ENCODE measurements around the gene YY1. TPM values are rescaled to one million over a fixed set of nuclear protein-coding genes. Genes with fewer than 3 reads are reported as not detected.
"Not testable (repeated sequence)": the region's sequence is repeated elsewhere in the genome, so short reads cannot be mapped to it uniquely, and the experiment has no call there.

The YY1 gene
- total RNA-seq, 4 donors from 2014 or later, result 50.0 to 67.4 (median 55.6) TPM

DNA sequence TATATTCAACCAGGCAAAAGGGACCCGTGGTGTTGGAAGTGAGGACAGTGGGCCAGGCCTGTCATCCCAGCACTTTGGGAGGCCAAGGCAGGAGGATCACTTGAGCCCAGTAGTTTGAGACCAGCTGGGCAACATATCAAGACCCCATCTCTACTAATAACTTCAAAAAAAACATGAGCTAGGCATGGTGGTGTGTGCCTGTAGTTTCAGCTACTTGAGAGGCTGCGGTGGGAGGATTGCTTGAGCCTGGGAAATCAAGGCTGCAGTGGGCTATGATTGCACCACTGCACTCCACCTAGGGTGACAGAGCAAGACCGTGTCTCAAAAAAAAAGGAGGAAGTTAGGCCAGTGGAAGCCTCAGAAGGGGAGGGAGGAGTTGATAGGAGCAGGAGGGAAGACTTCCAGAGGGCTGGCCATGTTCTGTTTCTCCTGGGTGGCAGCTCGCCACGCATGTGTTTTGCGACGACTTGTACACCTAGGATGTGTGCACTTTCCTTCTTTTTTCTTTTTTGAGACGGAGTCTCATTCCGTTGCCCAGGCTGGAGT, 57.2 kb downstream of the YY1 start:
- DNase-seq, result peak; percentile 33 to 46
- TF ChIP-seq, protein P1, sequence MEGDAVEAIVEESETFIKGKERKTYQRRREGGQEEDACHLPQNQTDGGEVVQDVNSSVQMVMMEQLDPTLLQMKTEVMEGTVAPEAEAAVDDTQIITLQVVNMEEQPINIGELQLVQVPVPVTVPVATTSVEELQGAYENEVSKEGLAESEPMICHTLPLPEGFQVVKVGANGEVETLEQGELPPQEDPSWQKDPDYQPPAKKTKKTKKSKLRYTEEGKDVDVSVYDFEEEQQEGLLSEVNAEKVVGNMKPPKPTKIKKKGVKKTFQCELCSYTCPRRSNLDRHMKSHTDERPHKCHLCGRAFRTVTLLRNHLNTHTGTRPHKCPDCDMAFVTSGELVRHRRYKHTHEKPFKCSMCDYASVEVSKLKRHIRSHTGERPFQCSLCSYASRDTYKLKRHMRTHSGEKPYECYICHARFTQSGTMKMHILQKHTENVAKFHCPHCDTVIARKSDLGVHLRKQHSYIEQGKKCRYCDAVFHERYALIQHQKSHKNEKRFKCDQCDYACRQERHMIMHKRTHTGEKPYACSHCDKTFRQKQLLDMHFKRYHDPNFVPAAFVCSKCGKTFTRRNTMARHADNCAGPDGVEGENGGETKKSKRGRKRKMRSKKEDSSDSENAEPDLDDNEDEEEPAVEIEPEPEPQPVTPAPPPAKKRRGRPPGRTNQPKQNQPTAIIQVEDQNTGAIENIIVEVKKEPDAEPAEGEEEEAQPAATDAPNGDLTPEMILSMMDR (IDR thresholded peaks at IDR 0.05), result no peak
- no peak for TF ChIP-seq POLR2A (IDR thresholded peaks at IDR 0.05)
- Histone ChIP-seq H3K9me3 (no peaks in the 10 kb centered on the region), H3K4me3 (replicated peaks in 1 of 3) (no peak overlapping the region), H3K4me1 (peaks cover 79 to 94% of the 10 kb centered on the region in 2 donors), H3K27ac (peak overlapping the region; percentile 72 to 92 (median 87)), H3K36me3 (peaks cover 19% of the 10 kb centered on the region in 2 donors), H3K27me3 (no peaks in the 10 kb centered on the region)
- WGBS, 2 donors, result 74 to 78% methylated on average over 9 of the region's 9 CpGs
- intact Hi-C loops (cut with DNase I), result no loop called here

DNA sequence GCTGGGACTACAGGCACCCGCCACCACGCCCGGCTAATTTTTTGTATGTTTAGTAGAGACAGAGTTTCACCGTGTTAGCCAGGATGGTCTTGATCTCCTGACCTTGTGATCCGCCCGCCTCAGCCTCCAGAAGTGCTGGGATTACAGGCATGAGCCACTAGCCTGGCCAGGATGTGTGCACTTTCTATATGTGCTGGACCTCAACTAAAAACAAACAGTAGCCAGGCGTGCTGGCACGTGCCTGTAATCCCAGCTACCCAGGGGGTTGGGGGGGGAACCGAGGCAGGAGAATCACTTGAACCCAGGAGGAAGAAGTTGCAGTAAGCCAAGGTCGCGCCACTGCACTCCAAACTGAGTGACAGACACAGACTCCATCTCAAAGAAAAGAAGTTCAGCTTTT, 57.8 kb downstream of the YY1 start:
- Histone ChIP-seq H3K27ac (peak overlapping the region; percentile 72 to 92 (median 87)), H3K4me1 (peaks cover 74 to 94% of the 10 kb centered on the region in 2 donors), H3K36me3 (peaks cover 13% of the 10 kb centered on the region in 2 donors)
- peak in 1 of 2 donors; percentile 30 for DNase-seq
- intact Hi-C loops (cut with DNase I); H3K9me3 ChIP-seq; H3K27me3 ChIP-seq; H3K4me3 ChIP-seq (replicated peaks in 1 of 3): not testable (repeated sequence)
- WGBS, 2 donors, result 64 to 66% methylated on average over 11 of the region's 11 CpGs

DNA sequence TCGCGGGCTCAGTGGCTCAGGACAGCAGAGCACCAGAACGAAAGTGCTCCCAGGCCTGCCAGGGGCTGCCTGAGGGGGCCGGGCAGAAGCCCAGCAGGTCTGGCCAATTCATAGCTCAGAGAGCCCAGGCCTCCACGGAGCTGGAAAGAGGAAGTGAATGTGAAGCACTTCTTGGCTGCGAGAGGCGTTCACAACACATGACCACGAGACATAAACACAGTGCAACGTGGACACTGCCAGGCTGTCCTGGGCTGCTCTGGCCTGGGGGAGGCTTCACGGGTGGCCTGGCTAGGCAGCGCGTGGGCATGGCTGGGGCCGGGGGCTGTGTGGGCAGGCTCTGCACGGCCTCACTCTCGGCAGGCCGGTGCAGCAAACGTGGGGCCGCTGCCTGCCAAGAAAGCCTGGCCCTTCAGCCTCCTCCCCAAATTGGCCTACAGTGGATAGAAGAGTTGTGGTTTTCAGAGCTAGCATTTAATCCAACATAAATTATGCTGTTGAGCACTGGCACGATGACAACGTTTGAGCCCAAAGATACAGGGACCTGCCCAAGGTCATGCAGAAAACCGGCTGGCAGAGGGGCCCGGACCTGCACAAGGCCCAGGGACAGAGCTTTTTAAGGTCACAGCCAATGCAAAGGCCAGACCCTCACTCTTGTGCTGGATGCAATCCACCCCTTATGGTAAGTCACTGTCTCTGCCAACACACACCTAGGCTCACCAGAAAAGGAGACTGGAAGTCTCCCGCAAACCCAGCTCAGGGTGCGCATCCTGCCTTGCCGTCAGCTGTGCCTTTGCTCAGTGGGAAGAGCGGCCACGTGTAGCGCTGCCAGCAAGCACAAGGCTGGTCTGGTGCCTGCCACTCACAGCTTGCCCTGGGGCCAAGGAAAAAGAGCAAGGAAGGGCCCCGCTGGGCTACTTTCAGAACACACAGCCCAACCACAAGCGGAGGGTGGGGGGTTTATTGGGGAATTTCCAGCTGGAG, 58.7 kb downstream of the YY1 start:
- intact Hi-C loops (cut with DNase I), result no loop called here
- H3K4me1 ChIP-seq, result peaks cover 80 to 97% of the 10 kb centered on the region in 2 donors
- no peaks in the 10 kb centered on the region for H3K27me3 ChIP-seq
- peak in 1 of 2 donors; percentile 58 for TF ChIP-seq POLR2A (IDR thresholded peaks at IDR 0.05)
- TF ChIP-seq, protein P1 (IDR thresholded peaks at IDR 0.05), result no peak
- H3K4me3 ChIP-seq (replicated peaks in 1 of 3), result no peak overlapping the region
- H3K27ac ChIP-seq, result peak overlapping the region; percentile 72 to 92 (median 87)
- H3K9me3 ChIP-seq, result no peaks in the 10 kb centered on the region
- H3K36me3 ChIP-seq, result peaks cover 4% of the 10 kb centered on the region in 2 donors
- WGBS, 2 donors, result 21 to 49% methylated on average over 17 to 23 of the region's 30 CpGs
- peak; percentile 96 for DNase-seq

DNA sequence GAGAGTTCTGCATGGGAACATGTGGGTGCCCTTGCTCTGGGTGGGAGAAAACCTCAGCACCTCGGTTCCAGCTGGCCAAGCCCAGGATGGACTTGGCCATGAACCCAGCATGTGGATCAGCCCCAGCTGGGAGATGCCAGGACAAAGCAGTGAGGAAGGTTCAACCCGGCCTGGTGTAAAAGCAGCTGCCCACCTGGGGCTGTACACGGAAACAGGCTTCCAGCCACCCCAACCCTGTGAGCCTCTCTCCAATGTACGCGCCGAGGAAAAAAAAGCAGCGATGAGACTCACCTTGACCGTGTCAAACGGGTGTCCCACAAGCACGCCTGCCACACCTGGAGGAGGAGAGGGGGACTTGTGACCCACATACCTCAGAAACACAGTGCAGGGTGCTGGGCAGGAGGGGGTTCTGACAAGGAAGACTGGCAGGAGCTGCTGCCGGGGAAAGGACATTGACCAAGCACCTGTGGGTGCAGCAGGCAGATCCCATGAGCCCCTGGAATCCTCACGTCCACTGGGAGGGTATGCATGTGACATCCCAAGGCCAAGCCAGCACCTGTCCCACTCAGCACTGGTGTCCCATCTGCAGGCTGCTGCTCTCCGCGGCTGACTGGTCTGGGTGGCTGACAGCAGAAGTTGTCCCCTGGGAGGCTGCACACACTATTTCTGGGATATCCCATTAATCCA, 59.8 kb downstream of the YY1 start:
- Histone ChIP-seq H3K9me3 (no peaks in the 10 kb centered on the region), H3K27ac (peak overlapping the region; percentile 72 to 92 (median 87)), H3K4me3 (replicated peaks in 1 of 3) (no peak overlapping the region), H3K36me3 (no peaks in the 10 kb centered on the region), H3K27me3 (no peaks in the 10 kb centered on the region), H3K4me1 (peaks cover 81 to 97% of the 10 kb centered on the region in 2 donors)
- 64 to 76% methylated on average over 11 to 13 of the region's 14 CpGs for WGBS, 2 donors
- DNase-seq, result peak; percentile 33 to 61
- intact Hi-C loops (cut with DNase I), result no loop called here
- TF ChIP-seq POLR2A (IDR thresholded peaks at IDR 0.05), result no peak
- TF ChIP-seq, protein P1 (IDR thresholded peaks at IDR 0.05), result no peak

DNA sequence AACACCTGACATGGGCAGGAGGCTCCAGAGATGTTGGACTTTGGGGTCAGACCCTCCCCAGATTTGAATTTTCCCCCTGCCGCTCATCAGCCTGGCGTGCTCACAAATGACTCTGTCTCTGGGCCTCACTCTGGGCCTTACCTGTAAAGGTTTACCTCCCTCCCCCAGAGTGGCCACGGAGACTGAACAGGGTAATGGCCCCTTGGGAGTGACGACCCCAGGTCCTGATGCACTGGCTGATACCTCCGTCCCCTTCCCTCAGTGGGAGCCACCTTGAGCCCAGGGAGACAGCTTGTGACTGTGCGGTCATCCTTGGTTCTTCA, 60.3 kb downstream of the YY1 start:
- WGBS, 2 donors, result 70 to 80% methylated on average over 6 of the region's 6 CpGs
- peak in 1 of 2 donors; percentile 3 for DNase-seq
- intact Hi-C loops (cut with DNase I), result no loop called here
- Histone ChIP-seq H3K4me1 (peaks cover 82 to 97% of the 10 kb centered on the region in 2 donors), H3K36me3 (no peaks in the 10 kb centered on the region), H3K27ac (peak overlapping the region; percentile 72 to 92 (median 87)), H3K9me3 (no peaks in the 10 kb centered on the region), H3K27me3 (no peaks in the 10 kb centered on the region), H3K4me3 (replicated peaks in 1 of 3) (no peak overlapping the region)
- TF ChIP-seq POLR2A (IDR thresholded peaks at IDR 0.05), result no peak
- TF ChIP-seq, protein P1 (IDR thresholded peaks at IDR 0.05), result no peak

All from thyroid gland (tissue), 4 donors.